GM21717 (cell line): ENCODE results near the gene NOP9.
"Not testable (repeated sequence)": the region's sequence is repeated elsewhere in the genome, so short reads cannot be mapped to it uniquely, and the experiment has no call there.

ENCODE experiments used
- ATAC-seq: cut with Tn5 transposase; IDR thresholded peaks from one replicate; pipeline ENCODE4 v1.9.1; 2021; ENCODE audit warnings: mild to moderate bottlenecking, moderate library complexity; ENCODE audit not compliant: unreplicated experiment

Gene NOP9

GRCh38 chr14:24343795-24344660 is 44.4 kb downstream of the NOP9 start:
- no peak for ATAC-seq

- no peak for ATAC-seq
Observed at GRCh38 chr14:24347134-24347533, 47.5 kb downstream of the NOP9 start.

- no peak for ATAC-seq
Observed at GRCh38 chr14:24348186-24348585, 48.5 kb downstream of the NOP9 start.

GRCh38 chr14:24349742-24350141 is 50.1 kb downstream of the NOP9 start:
- no peak for ATAC-seq

GRCh38 chr14:24351517-24351916 is 51.9 kb downstream of the NOP9 start:
- ATAC-seq = no peak

- no peak for ATAC-seq
Observed at GRCh38 chr14:24353559-24354481, 54.2 kb downstream of the NOP9 start.

- not testable (repeated sequence) for ATAC-seq
Observed at GRCh38 chr14:24354482-24354825, 54.8 kb downstream of the NOP9 start.

- ATAC-seq = no peak
Observed at GRCh38 chr14:24355009-24355408, 55.4 kb downstream of the NOP9 start.

- no peak for ATAC-seq
Observed at GRCh38 chr14:24356208-24356607, 56.6 kb downstream of the NOP9 start.
